DND-41 (cell line): ENCODE data around the gene ADAMTS13.

Experiments
- CTCF ChIP-seq: IDR thresholded peaks from 2 replicates; pipeline ENCODE4 v1.5.1; 2012; ENCODE audit warnings: borderline replicate concordance, low read length, moderate library complexity, mild to moderate bottlenecking; ENCODE audit not compliant: poor library complexity, severe bottlenecking; ENCODE audit errors: extremely low read depth
- EZH2 ChIP-seq: IDR thresholded peaks from 3 replicates; pipeline ENCODE4 v1.6.1; 2012; ENCODE audit warnings: borderline replicate concordance, low read depth, mild to moderate bottlenecking, moderate library complexity, low read length, inconsistent platforms; ENCODE audit not compliant: severe bottlenecking

- TF ChIP-seq EZH2, result no peak
- TF ChIP-seq CTCF, result no peak
These were observed 53.3 kb downstream of the ADAMTS13 start for GRCh38 chr9:133475292-133476012.
